Measurements from ENCODE around the gene OLIG2.

Gene OLIG2

GRCh38 chr21:33033961-33034413 lies 8.3 kb downstream of the OLIG2 start:
- DNase-seq, result no peak

GRCh38 chr21:33035147-33035546 lies 9.4 kb downstream of the OLIG2 start:
- DNase-seq, result no peak

- DNase-seq, result no peak
Measured at GRCh38 chr21:33036430-33037162, 10.9 kb downstream of the OLIG2 start.

GRCh38 chr21:33037501-33037900 lies 11.8 kb downstream of the OLIG2 start:
- DNase-seq, result no peak

- DNase-seq, result no peak
Measured at GRCh38 chr21:33039536-33039935, 13.8 kb downstream of the OLIG2 start.

GRCh38 chr21:33040215-33040614 lies 14.5 kb downstream of the OLIG2 start:
- DNase-seq, result no peak

GRCh38 chr21:33041981-33042380 lies 16.2 kb downstream of the OLIG2 start:
- DNase-seq, result no peak

GRCh38 chr21:33042812-33043211 lies 17.1 kb downstream of the OLIG2 start:
- no peak for DNase-seq

- no peak for DNase-seq
Measured at GRCh38 chr21:33046455-33046854, 20.7 kb downstream of the OLIG2 start.

GRCh38 chr21:33047231-33047630 lies 21.5 kb downstream of the OLIG2 start:
- DNase-seq, result no peak

GRCh38 chr21:33051925-33052324 lies 26.2 kb downstream of the OLIG2 start:
- no peak for DNase-seq

GRCh38 chr21:33053951-33054350 lies 28.2 kb downstream of the OLIG2 start:
- no peak for DNase-seq

- DNase-seq, result no peak
Measured at GRCh38 chr21:33055991-33056390, 30.3 kb downstream of the OLIG2 start.

GRCh38 chr21:33057385-33057940 lies 31.7 kb downstream of the OLIG2 start:
- no peak for DNase-seq

GRCh38 chr21:33058527-33058926 lies 32.8 kb downstream of the OLIG2 start:
- no peak for DNase-seq

- no peak for DNase-seq
Measured at GRCh38 chr21:33058957-33059356, 33.2 kb downstream of the OLIG2 start.

GRCh38 chr21:33059380-33059841 lies 33.7 kb downstream of the OLIG2 start:
- DNase-seq, result no peak

GRCh38 chr21:33061233-33061632 lies 35.5 kb downstream of the OLIG2 start:
- DNase-seq, result no peak

GRCh38 chr21:33063375-33063883 lies 37.7 kb downstream of the OLIG2 start:
- DNase-seq, result no peak

- DNase-seq, result no peak
Measured at GRCh38 chr21:33063907-33064622, 38.3 kb downstream of the OLIG2 start.

GRCh38 chr21:33064623-33065390 lies 39.1 kb downstream of the OLIG2 start:
- DNase-seq, result no peak

- no peak for DNase-seq
Measured at GRCh38 chr21:33067043-33067442, 41.3 kb downstream of the OLIG2 start.

- no peak for DNase-seq
Measured at GRCh38 chr21:33067457-33067856, 41.7 kb downstream of the OLIG2 start.

Measured in activated CD4-positive, alpha-beta T cell treated with anti-CD3 and anti-CD28 coated beads, Interleukin-2, amount 50 U/mL, for 1 hour (primary cell).